Activated T-cell treated with anti-CD3 and anti-CD28 coated beads for 4 hours (primary cell): ENCODE data around the gene PARD3.

Experiments
- DNase-seq: peaks from one replicate; pipeline ENCODE4 v3.0.0-alpha.2; 2020

The PARD3 gene

GRCh38 chr10:34231441-34232180 lies 583.5 kb downstream of the PARD3 start:
- DNase-seq: no peak

GRCh38 chr10:34229917-34230316 lies 585.2 kb downstream of the PARD3 start:
- DNase-seq: no peak

DNA sequence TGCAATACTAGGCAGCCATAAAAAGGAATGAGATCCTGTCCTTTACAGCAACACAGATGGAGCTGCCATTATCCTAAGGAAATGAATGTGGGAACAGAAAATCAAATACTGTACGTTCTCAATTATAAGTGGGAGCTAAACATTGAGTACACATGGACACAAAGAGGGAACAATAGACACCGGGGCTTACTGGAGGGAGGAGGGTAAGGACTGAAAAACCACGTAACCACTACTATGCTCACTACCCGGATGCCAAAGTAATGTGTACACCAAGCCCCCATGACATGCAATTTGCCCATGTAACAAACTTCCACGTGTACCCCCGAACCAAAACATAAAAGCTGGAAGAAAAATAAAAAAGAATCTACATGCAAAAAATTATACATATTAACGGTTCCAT lies 587.0 kb downstream of the PARD3 start:
- DNase-seq: no peak

DNA sequence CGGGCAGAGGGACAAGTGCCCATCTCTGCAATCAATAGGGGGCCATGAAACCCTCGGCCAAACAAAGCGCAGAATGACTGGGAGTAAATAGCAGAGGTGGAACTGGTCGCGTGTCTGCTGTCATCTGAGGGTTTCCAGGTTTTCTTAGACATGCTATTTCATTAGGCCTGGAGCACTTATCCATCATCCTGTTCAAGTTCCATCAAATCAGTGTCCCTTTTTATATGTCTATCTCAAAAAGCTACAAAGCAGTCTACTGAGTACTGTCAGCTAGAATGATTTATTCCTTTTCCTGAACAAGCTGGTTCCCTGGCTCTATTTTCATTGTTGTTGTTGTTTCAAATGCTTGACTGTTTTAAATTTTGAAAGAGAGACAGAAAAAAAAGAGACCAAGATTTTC lies 590.5 kb downstream of the PARD3 start:
- no peak for DNase-seq

DNA sequence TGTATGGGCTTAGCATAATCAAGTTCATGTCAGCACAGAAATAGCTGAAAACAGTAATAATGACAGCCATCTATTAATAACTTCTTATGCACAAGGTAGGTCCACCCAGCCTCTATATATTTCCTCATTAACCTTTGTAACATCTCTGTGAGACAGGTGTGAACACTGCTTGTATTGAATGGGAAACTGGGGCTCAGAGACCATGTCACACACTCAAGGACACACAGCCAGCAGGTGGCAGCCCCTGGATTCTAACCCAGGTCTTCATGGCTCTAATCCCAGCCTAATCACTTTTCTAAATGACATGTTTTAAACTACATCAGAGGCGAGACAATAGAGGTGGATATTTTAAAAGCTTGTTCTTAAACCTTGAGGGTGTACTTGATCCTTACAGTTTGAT lies 591.4 kb downstream of the PARD3 start:
- no peak for DNase-seq

GRCh38 chr10:34222359-34222758 lies 592.7 kb downstream of the PARD3 start:
- DNase-seq: no peak

GRCh38 chr10:34219753-34220548 lies 595.1 kb downstream of the PARD3 start:
- no peak for DNase-seq

- no peak for DNase-seq
Measured at GRCh38 chr10:34217524-34217923, 597.6 kb downstream of the PARD3 start.

DNA sequence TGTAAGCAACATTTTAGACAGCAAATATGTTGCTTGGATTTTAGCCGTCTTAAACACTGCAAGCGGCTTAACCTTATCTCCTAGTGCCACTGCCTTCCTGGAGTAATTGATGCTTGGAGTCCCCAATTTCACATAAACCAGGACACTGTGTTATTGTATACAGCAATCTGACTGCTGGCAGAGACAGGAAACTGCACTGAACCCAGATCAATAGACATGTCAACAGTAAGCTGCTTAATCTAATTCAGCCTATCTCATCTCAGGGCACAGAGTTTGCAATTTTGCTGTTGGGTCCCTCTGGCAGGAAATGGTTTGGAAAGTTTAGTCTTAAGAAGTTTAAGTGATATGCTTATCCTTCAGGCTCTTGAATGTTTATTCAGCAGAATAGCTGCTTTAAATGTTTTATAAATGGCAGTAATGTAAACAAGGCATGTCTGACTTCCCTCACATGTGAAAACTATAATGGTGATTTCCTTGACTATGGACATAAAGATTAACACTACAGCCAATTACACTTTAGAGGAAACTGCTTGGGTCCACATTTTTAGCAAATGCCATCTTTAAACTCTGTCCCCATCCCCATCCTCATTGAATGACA lies 598.6 kb downstream of the PARD3 start:
- no peak for DNase-seq

DNA sequence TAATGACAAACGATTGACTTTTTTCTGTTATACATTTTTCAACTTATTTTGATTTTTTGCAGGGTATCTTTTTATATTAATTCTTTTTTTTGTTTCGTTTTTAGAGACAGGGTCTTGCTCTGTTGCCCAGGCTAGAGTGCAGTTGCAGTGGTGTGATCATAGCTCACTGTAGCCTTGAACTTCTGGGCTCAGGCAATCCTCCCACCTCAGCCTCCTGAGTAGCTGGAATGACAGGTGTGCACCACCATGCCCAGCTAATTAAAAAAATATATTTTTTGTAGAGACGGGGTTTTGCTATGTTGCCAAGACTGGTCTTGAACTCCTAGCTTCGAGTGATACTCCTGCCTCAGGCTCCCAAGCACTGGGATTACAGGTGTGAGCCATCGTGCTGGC lies 601.3 kb downstream of the PARD3 start:
- no peak for DNase-seq

GRCh38 chr10:34213193-34213804 lies 601.8 kb downstream of the PARD3 start:
- DNase-seq: no peak

GRCh38 chr10:34207343-34207742 lies 607.8 kb downstream of the PARD3 start:
- no peak for DNase-seq

GRCh38 chr10:34206935-34207268 lies 608.2 kb downstream of the PARD3 start:
- no peak for DNase-seq

GRCh38 chr10:34206078-34206934 lies 608.8 kb downstream of the PARD3 start:
- DNase-seq: no peak

DNA sequence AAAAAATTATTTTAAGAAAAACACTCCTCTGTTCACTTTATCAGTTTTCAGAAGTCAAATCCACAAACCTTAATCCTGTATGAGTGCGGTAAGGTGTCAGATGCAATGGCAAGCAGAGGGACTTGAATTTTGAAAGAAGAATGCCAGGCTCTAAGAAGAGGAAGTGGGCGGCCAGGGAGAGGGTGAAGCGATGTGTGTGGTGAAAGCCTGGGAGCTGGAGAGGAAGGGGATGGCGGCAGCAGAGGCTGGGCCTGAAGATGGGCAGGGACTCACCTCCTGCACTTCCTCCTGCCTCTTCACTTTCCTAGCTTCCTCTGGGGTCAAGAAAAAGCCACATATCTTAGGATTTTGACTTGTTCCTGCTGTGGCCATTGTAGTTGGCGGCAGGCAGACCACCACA lies 609.6 kb downstream of the PARD3 start:
- no peak for DNase-seq

- no peak for DNase-seq
Measured at GRCh38 chr10:34203966-34204630, 611.0 kb downstream of the PARD3 start.

DNA sequence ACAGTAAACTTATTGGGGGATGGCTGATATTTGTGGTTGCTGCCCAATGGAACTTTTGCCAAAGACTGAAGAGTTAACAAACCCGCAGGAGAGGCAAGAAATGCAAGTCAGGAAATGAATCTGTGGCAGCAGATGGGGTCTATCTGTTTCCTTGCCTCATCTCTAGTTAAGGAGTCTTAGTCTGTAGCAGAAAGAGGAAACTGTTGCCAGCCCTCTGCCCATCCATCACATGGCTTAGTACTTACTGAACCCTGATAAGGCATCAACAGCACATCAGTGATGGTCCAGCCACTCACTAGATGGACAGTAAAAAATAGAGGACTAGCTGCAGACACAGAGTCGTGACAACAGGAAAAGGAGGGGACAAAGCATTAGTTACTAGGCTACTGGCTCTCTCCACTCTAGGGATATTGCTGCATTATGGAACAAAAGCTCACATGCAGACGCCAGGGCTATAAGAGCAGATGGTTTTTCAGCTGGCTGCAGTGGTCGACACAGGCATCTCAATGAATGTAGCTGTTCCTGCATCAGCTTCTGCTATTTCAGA lies 614.7 kb downstream of the PARD3 start:
- DNase-seq: no peak

DNA sequence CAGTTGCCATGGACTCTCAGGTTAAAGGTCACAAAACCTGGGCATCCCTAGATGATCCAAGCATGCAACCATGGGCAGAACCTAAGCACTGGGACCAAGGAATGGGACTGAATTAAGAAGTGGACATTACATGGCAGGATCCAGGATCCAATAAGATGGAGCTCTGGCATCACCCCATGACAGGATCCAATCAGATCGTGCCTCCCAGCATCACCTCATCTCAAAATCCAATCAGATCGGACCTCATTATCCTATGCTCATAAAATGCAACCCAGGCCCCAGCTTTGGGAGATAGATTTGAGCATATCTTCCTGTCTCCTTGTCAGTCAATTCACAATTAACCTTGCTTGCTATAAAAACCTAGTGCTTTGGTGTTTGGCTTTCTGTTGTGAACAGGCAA lies 616.1 kb downstream of the PARD3 start:
- no peak for DNase-seq

DNA sequence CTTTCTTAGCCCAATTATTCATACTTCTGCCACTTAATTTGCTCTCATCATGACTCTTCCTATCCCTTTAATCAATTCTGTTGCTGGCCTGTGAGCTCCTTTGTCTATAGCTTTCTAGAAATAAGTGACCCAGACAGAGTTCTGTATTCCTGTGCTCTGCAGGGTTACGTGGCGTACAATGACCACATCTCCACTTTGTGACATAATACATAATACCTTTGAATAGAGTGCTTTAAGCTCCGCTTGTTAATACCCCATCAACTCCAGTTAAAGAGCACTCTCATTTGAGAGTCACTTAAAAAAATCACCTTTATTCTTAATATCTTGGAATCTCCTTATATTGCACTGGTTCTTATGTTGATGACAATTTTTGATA lies 619.0 kb downstream of the PARD3 start:
- DNase-seq: no peak

- DNase-seq: no peak
Measured at GRCh38 chr10:34195364-34196057, 619.6 kb downstream of the PARD3 start.

GRCh38 chr10:34193931-34194626 lies 621.0 kb downstream of the PARD3 start:
- no peak for DNase-seq
